H9 (cell line): Measurements from ENCODE around the gene FAM53A. TPM values are rescaled to one million over a fixed set of nuclear protein-coding genes. Genes with fewer than 3 reads are reported as not detected.

Experiments
- DNase-seq: peaks from one replicate; pipeline ENCODE4 v3.0.0-alpha.2; 2017
- H2AFZ ChIP-seq: one replicate; pipeline ENCODE4 v1.6.1; 2013; ENCODE audit warnings: mild to moderate bottlenecking, low read length, control low read depth, moderate library complexity
- H2AK5ac ChIP-seq: 2 replicates; pipeline ENCODE4 v1.6.1; 2013; ENCODE audit warnings: low read length, control low read depth, mixed read lengths; ENCODE audit not compliant: insufficient read length
- H2BK120ac ChIP-seq: one replicate; pipeline ENCODE4 v1.6.1; 2013; ENCODE audit warnings: low read depth, mild to moderate bottlenecking, low read length, control low read depth, inconsistent platforms; ENCODE audit not compliant: poor library complexity, severe bottlenecking
- H2BK12ac ChIP-seq: 2 replicates; pipeline ENCODE4 v1.6.1; 2013; ENCODE audit warnings: low read length, control low read depth, mixed read lengths, low read depth; ENCODE audit not compliant: insufficient read length
- H2BK15ac ChIP-seq: 2 replicates; pipeline ENCODE4 v1.6.1; 2013; ENCODE audit warnings: low read depth, low read length, control low read depth
- H2BK20ac ChIP-seq: one replicate; pipeline ENCODE4 v1.6.1; 2013; ENCODE audit warnings: low read depth, mild to moderate bottlenecking, low read length, control low read depth, inconsistent platforms; ENCODE audit not compliant: poor library complexity, severe bottlenecking
- H2BK5ac ChIP-seq: 2 replicates; pipeline ENCODE4 v1.6.1; 2013; ENCODE audit warnings: low read length, control low read depth, mixed read lengths; ENCODE audit not compliant: insufficient read length
- H3K14ac ChIP-seq: 2 replicates; pipeline ENCODE4 v1.6.1; 2013; ENCODE audit warnings: low read length, control low read depth; ENCODE audit not compliant: insufficient read depth
- H3K18ac ChIP-seq: 2 replicates; pipeline ENCODE4 v1.6.1; 2013; ENCODE audit warnings: low read depth, mild to moderate bottlenecking, mixed read lengths, low read length, control low read depth; ENCODE audit not compliant: insufficient read length
- H3K23ac ChIP-seq: 2 replicates; pipeline ENCODE4 v1.6.1; 2013; ENCODE audit warnings: low read length, control low read depth, mixed read lengths, low read depth; ENCODE audit not compliant: insufficient read length
- H3K23me2 ChIP-seq: 2 replicates; pipeline ENCODE4 v1.6.1; 2013; ENCODE audit warnings: low read depth, mild to moderate bottlenecking, mixed read lengths, low read length, control low read depth; ENCODE audit not compliant: insufficient read length, poor library complexity, severe bottlenecking
- H3K27ac ChIP-seq: 2 replicates; pipeline ENCODE4 v1.5.1; 2013; ENCODE audit warnings: low read length, control low read depth, mixed read lengths, low read depth; ENCODE audit not compliant: insufficient read length
- H3K27me3 ChIP-seq: 2 replicates; pipeline ENCODE4 v1.6.1; 2013; ENCODE audit warnings: low read length, control low read depth, inconsistent platforms; ENCODE audit not compliant: insufficient read depth
- H3K4ac ChIP-seq: 2 replicates; pipeline ENCODE4 v1.6.1; 2013; ENCODE audit warnings: low read depth, mild to moderate bottlenecking, control low read depth, inconsistent platforms, low read length, moderate library complexity
- H3K4me1 ChIP-seq: 2 replicates; pipeline ENCODE4 v1.6.1; 2013; ENCODE audit warnings: low read length, control low read depth, inconsistent platforms; ENCODE audit not compliant: insufficient read depth
- H3K4me2 ChIP-seq: 2 replicates; pipeline ENCODE4 v1.6.1; 2013; ENCODE audit warnings: low read length, control low read depth, mixed read lengths; ENCODE audit not compliant: insufficient read length, insufficient read depth
- H3K56ac ChIP-seq: 2 replicates; pipeline ENCODE4 v1.6.1; 2013; ENCODE audit warnings: low read depth, mild to moderate bottlenecking, mixed read lengths, low read length, control low read depth; ENCODE audit not compliant: insufficient read length
- H3K79me1 ChIP-seq: 2 replicates; pipeline ENCODE4 v1.6.1; 2013; ENCODE audit warnings: low read depth, mild to moderate bottlenecking, moderate library complexity, low read length, control low read depth, inconsistent platforms; ENCODE audit not compliant: insufficient read depth, poor library complexity, severe bottlenecking
- H3K79me2 ChIP-seq: 2 replicates; pipeline ENCODE4 v1.6.1; 2013; ENCODE audit warnings: low read length, control low read depth, inconsistent platforms; ENCODE audit not compliant: insufficient read depth
- H3K9ac ChIP-seq: 2 replicates; pipeline ENCODE4 v1.6.1; 2013; ENCODE audit warnings: low read length, control low read depth, mixed read lengths; ENCODE audit not compliant: insufficient read length; ENCODE audit errors: extremely low read depth
- H3K9me3 ChIP-seq: one replicate; pipeline ENCODE4 v1.6.1; 2013; ENCODE audit warnings: low read depth, low read length, inconsistent platforms; ENCODE audit not compliant: control insufficient read depth
- H3T11ph ChIP-seq: one replicate; pipeline ENCODE4 v1.6.1; 2013; ENCODE audit warnings: mild to moderate bottlenecking, low read length, control low read depth, inconsistent platforms
- H4K20me1 ChIP-seq: one replicate; pipeline ENCODE4 v1.6.1; 2013; ENCODE audit not compliant: control insufficient read depth, insufficient read length, insufficient read depth
- H4K5ac ChIP-seq: 2 replicates; pipeline ENCODE4 v1.6.1; 2013; ENCODE audit warnings: low read depth, mild to moderate bottlenecking, mixed read lengths, low read length, control low read depth; ENCODE audit not compliant: insufficient read length
- H4K8ac ChIP-seq: replicated peaks from 2 replicates; pipeline ENCODE4 v1.6.1; 2013; ENCODE audit warnings: low read length, control low read depth, mixed read lengths, low read depth; ENCODE audit not compliant: insufficient read length
- H4K91ac ChIP-seq: 2 replicates; pipeline ENCODE4 v1.6.1; 2013; ENCODE audit warnings: low read depth, mild to moderate bottlenecking, moderate library complexity, mixed read lengths, low read length, control low read depth; ENCODE audit not compliant: insufficient read length
- H3K27ac Mint-ChIP-seq, 3 experiments: 2 replicates in 2 of 3; 3 replicates in 1 of 3; pipeline ENCODE4 v1.8.0; 2020 to 2021; ENCODE audit warnings: mixed read lengths in 3 of 3, mild to moderate bottlenecking in 1 of 3, moderate library complexity in 1 of 3
- H3K27me3 Mint-ChIP-seq: 2 replicates; pipeline ENCODE4 v1.8.0; 2021; ENCODE audit warnings: low read depth, mild to moderate bottlenecking, moderate library complexity, mixed read lengths
- H3K36me3 Mint-ChIP-seq, 3 experiments: 2 replicates in 2 of 3; 3 replicates in 1 of 3; pipeline ENCODE4 v1.8.0; 2020 to 2021; ENCODE audit warnings: low read depth in 3 of 3, mixed read lengths in 3 of 3; ENCODE audit not compliant: insufficient read depth in 1 of 3
- H3K4me1 Mint-ChIP-seq, 2 experiments: 2 replicates each; pipeline ENCODE4 v1.8.0; 2020; ENCODE audit warnings: mixed read lengths in 2 of 2
- H3K4me3 Mint-ChIP-seq, 2 experiments: 2 replicates in 1 of 2; 3 replicates in 1 of 2; pipeline ENCODE4 v1.8.0; 2020 to 2021; ENCODE audit warnings: mild to moderate bottlenecking in 2 of 2, mixed read lengths in 2 of 2, moderate library complexity in 1 of 2
- H3K9me3 Mint-ChIP-seq, 2 experiments: 2 replicates in 1 of 2; 3 replicates in 1 of 2; pipeline ENCODE4 v1.8.0; 2020; ENCODE audit warnings: mild to moderate bottlenecking in 2 of 2, mixed read lengths in 2 of 2, moderate library complexity in 1 of 2
- WGBS: extraction: QIAGEN DNeasy Blood & Tissue Kit; methylation state at CpG from one replicate; pipeline ENCODE4 v1.1.7; 2013; ENCODE audit warnings: missing lambda C conversion rate, low lambda C conversion rate, mixed read lengths; ENCODE audit not compliant: insufficient read length; ENCODE audit errors: extremely low coverage; 5-methylcytosine and 5-hydroxymethylcytosine counted together
- total RNA-seq: library from RNA; stranded (reverse); gene quantifications from 2 replicates; pipeline ENCODE4 v1.2.1, GENCODE V29; 2021
- TF ChIP-seq, protein P1 (sequence below): fragments of 200-600 bp; sonication (generic); conservative IDR thresholded peaks from 3 replicates; pipeline ENCODE4 v1.8.0; 2021; ENCODE audit warnings: antibody characterized with exemption, mild to moderate bottlenecking

Gene FAM53A
- total RNA-seq, 1 experiment from 2014 or later = 2.4 TPM

DNA sequence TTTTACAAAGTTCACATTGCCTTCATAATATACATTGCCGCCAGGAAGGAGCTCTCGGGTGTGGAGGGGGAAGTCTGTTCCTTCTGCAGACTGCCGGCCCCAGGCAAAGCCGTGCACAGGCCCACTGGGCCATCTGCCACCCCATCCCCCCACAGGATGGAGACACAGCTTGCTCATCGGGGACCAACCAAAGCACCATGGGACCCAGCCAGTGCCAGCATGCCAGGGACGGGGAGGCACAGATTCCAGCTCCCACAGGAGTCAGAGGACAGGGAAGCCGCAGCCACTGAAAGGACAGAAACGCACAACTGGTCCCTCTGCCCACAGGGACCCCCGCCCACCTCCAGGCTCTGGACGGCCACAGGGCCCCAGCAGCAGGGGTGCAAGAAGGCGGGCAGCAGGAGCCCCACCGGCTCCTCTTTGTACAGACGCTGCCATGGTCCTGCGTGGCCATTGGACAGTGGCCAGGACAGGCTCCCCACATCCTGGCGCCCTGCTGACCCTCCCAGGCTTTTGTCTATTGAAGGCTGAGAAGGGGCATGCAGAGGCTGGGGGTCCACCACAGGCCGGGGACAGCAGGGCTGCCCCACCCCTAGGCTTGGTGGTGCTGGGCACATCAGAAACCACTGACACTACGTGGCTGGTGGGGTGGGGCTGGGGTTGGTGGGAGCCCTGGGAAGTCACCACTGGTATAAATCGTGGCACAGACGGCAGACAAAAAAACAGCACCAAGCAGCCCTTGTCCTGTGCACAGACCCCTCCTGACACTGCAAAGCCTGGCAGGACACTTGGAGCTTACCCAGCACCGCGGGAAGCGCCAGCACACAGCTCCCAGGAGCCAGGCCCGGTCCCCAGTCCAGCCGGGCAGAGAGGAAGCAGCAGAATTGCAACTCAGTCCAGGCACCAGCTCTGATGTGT, 89.0 kb downstream of the FAM53A start:
- Mint-ChIP-seq H3K4me1 (peaks cover 3 to 15% of the 10 kb centered on the region in 2 experiments; a peak in 3 of 4 replicates), H3K9me3 (peaks cover 6 to 8% of the 10 kb centered on the region in 2 experiments; a peak in 4 of 5 replicates), H3K27ac (no peak overlapping the region), H3K27me3 (peaks cover 7% of the 10 kb centered on the region), H3K4me3 (no peak overlapping the region), H3K36me3 (peaks cover 2 to 4% (median 2%) of the 10 kb centered on the region in 3 experiments; a peak in 3 of 7 replicates)
- Histone ChIP-seq H3K4me1 (no peaks in the 10 kb centered on the region), H3K18ac (no peak overlapping the region), H3K23me2 (no peaks in the 10 kb centered on the region), H4K5ac (no peak overlapping the region), H3K9me3 (no peaks in the 10 kb centered on the region), H3K14ac (no peak overlapping the region; the same call in 1 of the 2 replicates), H2BK120ac (no peak overlapping the region), H4K8ac (no peak overlapping the region), H4K91ac (no peak overlapping the region), H3K27ac (no peak overlapping the region), H3K27me3 (no peaks in the 10 kb centered on the region), H4K20me1 (no peaks in the 10 kb centered on the region), H2BK12ac (no peak overlapping the region), H2BK20ac (no peak overlapping the region), H2BK15ac (no peak overlapping the region), H3K56ac (no peak overlapping the region), H2AFZ (no peak overlapping the region), H3K9ac (no peak overlapping the region), H3K4ac (no peak overlapping the region), H3T11ph (no peak overlapping the region), H2AK5ac (no peak overlapping the region), H3K23ac (no peak overlapping the region), H2BK5ac (no peak overlapping the region), H3K79me2 (no peaks in the 10 kb centered on the region), H3K79me1 (no peaks in the 10 kb centered on the region), H3K4me2 (no peak overlapping the region)
- no CpG with 5 or more reads among the region's 24 CpGs for WGBS
- DNase-seq = no peak
- TF ChIP-seq, protein P1, sequence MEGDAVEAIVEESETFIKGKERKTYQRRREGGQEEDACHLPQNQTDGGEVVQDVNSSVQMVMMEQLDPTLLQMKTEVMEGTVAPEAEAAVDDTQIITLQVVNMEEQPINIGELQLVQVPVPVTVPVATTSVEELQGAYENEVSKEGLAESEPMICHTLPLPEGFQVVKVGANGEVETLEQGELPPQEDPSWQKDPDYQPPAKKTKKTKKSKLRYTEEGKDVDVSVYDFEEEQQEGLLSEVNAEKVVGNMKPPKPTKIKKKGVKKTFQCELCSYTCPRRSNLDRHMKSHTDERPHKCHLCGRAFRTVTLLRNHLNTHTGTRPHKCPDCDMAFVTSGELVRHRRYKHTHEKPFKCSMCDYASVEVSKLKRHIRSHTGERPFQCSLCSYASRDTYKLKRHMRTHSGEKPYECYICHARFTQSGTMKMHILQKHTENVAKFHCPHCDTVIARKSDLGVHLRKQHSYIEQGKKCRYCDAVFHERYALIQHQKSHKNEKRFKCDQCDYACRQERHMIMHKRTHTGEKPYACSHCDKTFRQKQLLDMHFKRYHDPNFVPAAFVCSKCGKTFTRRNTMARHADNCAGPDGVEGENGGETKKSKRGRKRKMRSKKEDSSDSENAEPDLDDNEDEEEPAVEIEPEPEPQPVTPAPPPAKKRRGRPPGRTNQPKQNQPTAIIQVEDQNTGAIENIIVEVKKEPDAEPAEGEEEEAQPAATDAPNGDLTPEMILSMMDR = no peak
